DMS 273 (cell line): ENCODE measurements around the gene MUC22.

Experiments used
- DNase-seq: peaks from one replicate; lab custom pipeline; 2025; ENCODE audit not compliant: unreplicated experiment; lab: John Stamatoyannopoulos, UW

MUC22 gene

GRCh38 chr6:31075528-31075927, 65.3 kb downstream of the MUC22 start:
- DNase-seq, result no peak

GRCh38 chr6:31076611-31077010, 66.3 kb downstream of the MUC22 start:
- no peak for DNase-seq

- peak; percentile 79 for DNase-seq
Observed at GRCh38 chr6:31079656-31080261, 69.5 kb downstream of the MUC22 start.

- no peak for DNase-seq
Observed at GRCh38 chr6:31081872-31082271, 71.6 kb downstream of the MUC22 start.

- DNase-seq, result peak; percentile 86
Observed at GRCh38 chr6:31083742-31084354, 73.6 kb downstream of the MUC22 start.
